Adrenal gland (tissue), 12 donors: ENCODE measurements around the gene DOCK4. TPM values are rescaled to one million over a fixed set of nuclear protein-coding genes. Genes with fewer than 3 reads are reported as not detected.

Experiments used
- DNase-seq, 7 donors: peaks; one replicate each; pipeline ENCODE4 v3.0.0-alpha.2; 2019 to 2020
- H3K27ac ChIP-seq, 5 donors: fragments of 200-600 bp; sonication (generic) in 4 of 5; 1 replicate in 3 of 5; 2 replicates in 2 of 5; pipeline versions ENCODE4 v1.5.1 to v1.8.0; 2016 to 2020; ENCODE audit warnings: mild to moderate bottlenecking in 1 of 5
- H3K27me3 ChIP-seq: fragments of 200-600 bp; 2 replicates; pipeline ENCODE4 v1.8.0; 2021
- H3K36me3 ChIP-seq, 2 donors: fragments of 200-600 bp; replicated peaks in 1 of 2; 1 replicate in 1 of 2; 2 replicates in 1 of 2; pipeline versions ENCODE4 v1.5.1 to v1.8.0; 2018 to 2022
- H3K4me1 ChIP-seq, 2 donors: fragments of 200-600 bp; replicated peaks in 1 of 2; 1 replicate in 1 of 2; 2 replicates in 1 of 2; pipeline versions ENCODE4 v1.5.1 to v1.8.0; 2018 to 2021
- H3K4me3 ChIP-seq, 4 donors: fragments of 200-600 bp; sonication (generic) in 3 of 4; one replicate each; pipeline ENCODE4 v1.5.1; 2016 to 2018
- H3K9me3 ChIP-seq, 3 donors: fragments of 200-600 bp; sonication (generic) in 1 of 3; replicated peaks in 1 of 3; 1 replicate in 2 of 3; 2 replicates in 1 of 3; pipeline versions ENCODE4 v1.5.1 to v1.8.0; 2016 to 2021
- CTCF ChIP-seq, 6 experiments: fragments of 450-650 bp in 4 of 6; fragments of 200-600 bp in 2 of 6; sonication (generic) in 1 of 6; IDR thresholded peaks; 1 replicate in 5 of 6; 2 replicates in 1 of 6; pipeline versions ENCODE4 v1.5.1 to v1.8.0; 2016 to 2021; ENCODE audit warnings: antibody characterized with exemption in 6 of 6, mild to moderate bottlenecking in 2 of 6, moderate library complexity in 1 of 6
- POLR2A ChIP-seq, 2 donors: fragments of 450-650 bp; IDR thresholded peaks; one replicate each; pipeline ENCODE4 v1.6.1; 2017; ENCODE audit warnings: antibody characterized with exemption in 2 of 2, mild to moderate bottlenecking in 2 of 2, moderate library complexity in 1 of 2
- WGBS, 4 donors: extraction: QIAGEN DNeasy Blood & Tissue Kit in 2 of 4; methylation state at CpG; one replicate each; pipeline versions ENCODE4 v1.1.5 to v1.1.7; 2013 to 2017; 5-methylcytosine and 5-hydroxymethylcytosine counted together
- intact Hi-C, 2 donors: fragments of 100-400 bp; cut with DNase I; formaldehyde crosslinking; loops; one replicate each; pipeline versions ENCODE4 v1.14.1 to v1.15.0; 2022 to 2023
- polyA plus RNA-seq, 3 donors: library from polyadenylated mRNA; stranded (reverse); fragments of 200-250 nt in 2 of 3; fragments of 350-450 nt in 1 of 3; fragmentation: Illumina TruSeq in 1 of 3; extraction: RNeasy Lipid Tissue Mini Kit (QIAGEN cat#74804) in 1 of 3; gene quantifications; one replicate each; pipeline ENCODE4 v1.2.3, GENCODE V29; 2013 to 2014
- total RNA-seq, 9 donors: library from RNA; depleted of rRNA in 4 of 9; stranded (reverse); fragments of >200 nt in 4 of 9; fragments of 120-200 nt in 1 of 9; fragmentation: NEBNext Ultra II Directional in 1 of 9; extraction: Animal tissue kit (Norgen Biotek cat#: 25700) in 1 of 9; gene quantifications; one replicate each; pipeline versions ENCODE4 v1.1.0 to v1.2.4, GENCODE V29; 2013 to 2023
- donor health status: healthy with polysubstance abuse.
- donor health status: Bipolar disorder and iron deficiency.
- donor health status: DM: yes; HTN: yes; CAD: no.
- donor health status: DM: no; HTN: no; CAD: no.
- donor health status: DM: no; HTN: no; CAD: no.
- donor health status: DM: yes; HTN: yes; CAD: no.

The DOCK4 gene
- total and polyA plus RNA-seq, 12 donors = 6.2 to 37.6 (median 21.1) TPM

- H3K36me3 ChIP-seq = no peaks in the 10 kb centered on the region
- no peaks in the 10 kb centered on the region for H3K27me3 ChIP-seq
- no peaks in the 10 kb centered on the region for H3K4me1 ChIP-seq
- no peaks in the 10 kb centered on the region for H3K9me3 ChIP-seq
- 87 to 100% (median 99%) methylated on average over 2 of the region's 2 CpGs for WGBS, 4 donors
- no peak for TF ChIP-seq CTCF (IDR thresholded peaks at IDR 0.05)
- no peak for TF ChIP-seq POLR2A (IDR thresholded peaks at IDR 0.05)
- DNase-seq = no peak
- H3K27ac ChIP-seq = no peak overlapping the region
- no peak overlapping the region for H3K4me3 ChIP-seq
- intact Hi-C loops = no loop called here
Observed at GRCh38 chr7:111829221-111829620, 377.0 kb downstream of the DOCK4 start.

- Histone ChIP-seq H3K27ac (no peak overlapping the region), H3K36me3 (no peaks in the 10 kb centered on the region), H3K27me3 (no peaks in the 10 kb centered on the region), H3K9me3 (no peaks in the 10 kb centered on the region), H3K4me3 (no peak overlapping the region), H3K4me1 (no peaks in the 10 kb centered on the region)
- intact Hi-C loops = no loop called here
- WGBS, 4 donors = 88 to 93% (median 89%) methylated on average over 1 of the region's 1 CpG
- no peak for TF ChIP-seq POLR2A (IDR thresholded peaks at IDR 0.05)
- no peak for TF ChIP-seq CTCF (IDR thresholded peaks at IDR 0.05)
- no peak for DNase-seq
Observed at GRCh38 chr7:111827863-111828504, 378.2 kb downstream of the DOCK4 start.

- no peaks in the 10 kb centered on the region for H3K27me3 ChIP-seq
- no peak overlapping the region for H3K4me3 ChIP-seq
- H3K9me3 ChIP-seq = no peaks in the 10 kb centered on the region
- 88 to 90% (median 90%) methylated on average over 2 of the region's 2 CpGs for WGBS, 4 donors
- no peak for DNase-seq
- TF ChIP-seq CTCF (IDR thresholded peaks at IDR 0.05) (no peak), POLR2A (IDR thresholded peaks at IDR 0.05) (no peak)
- H3K4me1 ChIP-seq = no peaks in the 10 kb centered on the region
- no peak overlapping the region for H3K27ac ChIP-seq
- intact Hi-C loops = no loop called here
- peaks cover 0 to 8% of the 10 kb centered on the region in 2 donors for H3K36me3 ChIP-seq
Observed at GRCh38 chr7:111825046-111825445, 381.2 kb downstream of the DOCK4 start.

GRCh38 chr7:111823826-111824225, 382.4 kb downstream of the DOCK4 start:
- no peak for TF ChIP-seq CTCF (IDR thresholded peaks at IDR 0.05)
- TF ChIP-seq POLR2A (IDR thresholded peaks at IDR 0.05) = no peak
- no peaks in the 10 kb centered on the region for H3K9me3 ChIP-seq
- H3K4me3 ChIP-seq = no peak overlapping the region
- intact Hi-C loops = no loop called here
- H3K4me1 ChIP-seq = no peaks in the 10 kb centered on the region
- DNase-seq = no peak
- WGBS, 4 donors = 86 to 94% (median 90%) methylated on average over 4 of the region's 4 CpGs
- peaks cover 0 to 8% of the 10 kb centered on the region in 2 donors for H3K36me3 ChIP-seq
- no peak overlapping the region for H3K27ac ChIP-seq
- no peaks in the 10 kb centered on the region for H3K27me3 ChIP-seq
